Neural progenitor cell (in vitro differentiated cells): Measurements from ENCODE around the gene TBXA2R. TPM values are rescaled to one million over a fixed set of nuclear protein-coding genes. Genes with fewer than 3 reads are reported as not detected.

ENCODE experiments used
- DNase-seq: peaks from one replicate; pipeline ENCODE4 v3.0.0-alpha.2; 2016; ENCODE audit warnings: low spot score
- H2AFZ ChIP-seq: fragments of 200-600 bp; sonication (generic); replicated peaks from 2 replicates; pipeline ENCODE4 v1.6.1; 2016; ENCODE audit warnings: antibody characterized with exemption
- H3F3A ChIP-seq: fragments of 200-600 bp; sonication (generic); 2 replicates; pipeline ENCODE4 v1.6.1; 2016; ENCODE audit warnings: antibody characterized with exemption, low read depth
- H3K27ac ChIP-seq: fragments of 200-600 bp; sonication (generic); 2 replicates; pipeline ENCODE4 v1.5.1; 2016; ENCODE audit warnings: mild to moderate bottlenecking
- H3K27me3 ChIP-seq: fragments of 200-600 bp; sonication (generic); 2 replicates; pipeline ENCODE4 v1.6.1; 2016; ENCODE audit warnings: mild to moderate bottlenecking, moderate library complexity
- H3K36me3 ChIP-seq: fragments of 200-600 bp; sonication (generic); 2 replicates; pipeline ENCODE4 v1.5.1; 2016
- H3K4me1 ChIP-seq: fragments of 200-600 bp; sonication (generic); 2 replicates; pipeline ENCODE4 v1.6.1; 2016; ENCODE audit warnings: mixed run types
- H3K4me2 ChIP-seq: fragments of 200-600 bp; sonication (generic); 2 replicates; pipeline ENCODE4 v1.6.1; 2016
- H3K4me3 ChIP-seq: fragments of 200-600 bp; sonication (generic); 2 replicates; pipeline ENCODE4 v1.5.1; 2016
- H3K79me2 ChIP-seq: fragments of 200-600 bp; sonication (generic); 2 replicates; pipeline ENCODE4 v1.6.1; 2016; ENCODE audit warnings: low read depth
- H3K9ac ChIP-seq: fragments of 200-600 bp; sonication (generic); 2 replicates; pipeline ENCODE4 v1.6.1; 2016
- H3K9me3 ChIP-seq: fragments of 200-600 bp; sonication (generic); 2 replicates; pipeline ENCODE4 v1.5.1; 2016; ENCODE audit warnings: low read depth
- H4K20me1 ChIP-seq: fragments of 200-600 bp; sonication (generic); 2 replicates; pipeline ENCODE4 v1.6.1; 2016; ENCODE audit warnings: low read depth
- H3K27ac Mint-ChIP-seq: 3 replicates; pipeline ENCODE4 v1.8.0; 2021; ENCODE audit warnings: mixed read lengths
- H3K27me3 Mint-ChIP-seq: 2 replicates; pipeline ENCODE4 v1.8.0; 2022; ENCODE audit warnings: low read depth, mild to moderate bottlenecking, inconsistent platforms, moderate library complexity, mixed read lengths; ENCODE audit not compliant: insufficient read depth
- H3K36me3 Mint-ChIP-seq: 3 replicates; pipeline ENCODE4 v1.8.0; 2021; ENCODE audit warnings: mixed read lengths
- H3K4me1 Mint-ChIP-seq: 3 replicates; pipeline ENCODE4 v1.8.0; 2021; ENCODE audit warnings: mixed read lengths
- H3K4me3 Mint-ChIP-seq: 3 replicates; pipeline ENCODE4 v1.8.0; 2021; ENCODE audit warnings: mild to moderate bottlenecking, moderate library complexity, mixed read lengths
- H3K9me3 Mint-ChIP-seq: 3 replicates; pipeline ENCODE4 v1.8.0; 2020; ENCODE audit warnings: mixed read lengths
- EZH2 ChIP-seq: fragments of 200-600 bp; sonication (generic); IDR thresholded peaks from 2 replicates; pipeline ENCODE4 v1.6.1; 2017; ENCODE audit warnings: antibody characterized with exemption, mild to moderate bottlenecking, moderate library complexity
- EZH2phosphoT487 ChIP-seq: fragments of 200-600 bp; sonication (generic); IDR thresholded peaks from 2 replicates; pipeline ENCODE4 v1.6.1; 2017; ENCODE audit warnings: antibody characterized with exemption
- total RNA-seq: library from RNA; depleted of rRNA; stranded (reverse); fragments of >200 nt; gene quantifications from 2 replicates; pipeline ENCODE4 v1.2.3, GENCODE V29; 2015; ENCODE audit warnings: low replicate concordance
- TF ChIP-seq, protein P1 (sequence below): fragments of 200-600 bp; sonication (generic); IDR thresholded peaks from 2 replicates; pipeline ENCODE4 v1.5.1; 2017; ENCODE audit warnings: antibody characterized with exemption, mild to moderate bottlenecking

TBXA2R gene
- total RNA-seq, 1 donor from 2014 or later, result not detected

DNA sequence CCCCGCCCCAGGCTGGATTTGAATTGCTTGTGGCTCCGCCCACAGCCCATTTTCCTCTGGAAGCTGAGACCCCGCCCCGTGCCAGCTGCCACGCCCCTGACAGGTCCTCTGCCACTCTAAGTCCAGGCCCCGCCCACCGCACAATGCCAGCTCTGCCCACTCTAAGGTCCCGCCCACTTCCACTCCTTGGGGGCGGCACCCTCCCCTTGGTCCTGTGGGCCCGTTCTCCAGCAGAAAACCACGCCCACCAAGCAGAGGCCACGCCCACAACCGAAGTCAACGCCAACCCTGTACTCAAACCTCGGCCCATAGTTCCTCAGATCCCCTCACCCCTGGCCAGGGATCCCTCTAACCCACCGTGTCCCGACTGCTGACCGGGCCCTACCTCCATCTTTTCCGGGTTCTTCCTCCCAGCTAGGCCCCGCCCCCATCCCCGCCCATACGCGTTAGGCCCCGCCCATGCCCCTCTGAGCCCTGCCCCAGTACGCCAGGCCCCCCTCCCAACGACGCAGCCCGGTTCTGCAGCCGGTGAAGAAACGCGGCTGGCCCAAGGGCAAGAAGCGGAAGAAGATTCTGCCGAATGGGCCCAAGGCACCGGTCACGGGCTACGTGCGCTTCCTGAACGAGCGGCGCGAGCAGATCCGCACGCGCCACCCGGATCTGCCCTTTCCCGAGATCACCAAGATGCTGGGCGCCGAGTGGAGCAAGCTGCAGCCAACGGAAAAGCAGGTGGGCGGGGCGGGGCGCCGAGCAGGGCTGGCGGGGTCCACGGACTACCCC is 32.6 kb downstream of the TBXA2R start:
- DNase-seq, result peak; percentile 98
- peak overlapping the region; percentile 95 for H3K4me3 ChIP-seq
- H3K9me3 Mint-ChIP-seq, result no peaks in the 10 kb centered on the region
- H3K4me1 ChIP-seq, result peaks cover 15% of the 10 kb centered on the region
- peaks cover 23% of the 10 kb centered on the region for H3K4me1 Mint-ChIP-seq
- H2AFZ ChIP-seq, result no peak overlapping the region
- H3K27me3 ChIP-seq, result peaks cover 45% of the 10 kb centered on the region
- H3K4me2 ChIP-seq, result peak overlapping the region; percentile 93
- H3K27me3 Mint-ChIP-seq, result peaks cover 7% of the 10 kb centered on the region
- H3K36me3 Mint-ChIP-seq, result peaks cover 7% of the 10 kb centered on the region
- TF ChIP-seq EZH2phosphoT487 (no peak), EZH2 (no peak)
- TF ChIP-seq, protein P1, sequence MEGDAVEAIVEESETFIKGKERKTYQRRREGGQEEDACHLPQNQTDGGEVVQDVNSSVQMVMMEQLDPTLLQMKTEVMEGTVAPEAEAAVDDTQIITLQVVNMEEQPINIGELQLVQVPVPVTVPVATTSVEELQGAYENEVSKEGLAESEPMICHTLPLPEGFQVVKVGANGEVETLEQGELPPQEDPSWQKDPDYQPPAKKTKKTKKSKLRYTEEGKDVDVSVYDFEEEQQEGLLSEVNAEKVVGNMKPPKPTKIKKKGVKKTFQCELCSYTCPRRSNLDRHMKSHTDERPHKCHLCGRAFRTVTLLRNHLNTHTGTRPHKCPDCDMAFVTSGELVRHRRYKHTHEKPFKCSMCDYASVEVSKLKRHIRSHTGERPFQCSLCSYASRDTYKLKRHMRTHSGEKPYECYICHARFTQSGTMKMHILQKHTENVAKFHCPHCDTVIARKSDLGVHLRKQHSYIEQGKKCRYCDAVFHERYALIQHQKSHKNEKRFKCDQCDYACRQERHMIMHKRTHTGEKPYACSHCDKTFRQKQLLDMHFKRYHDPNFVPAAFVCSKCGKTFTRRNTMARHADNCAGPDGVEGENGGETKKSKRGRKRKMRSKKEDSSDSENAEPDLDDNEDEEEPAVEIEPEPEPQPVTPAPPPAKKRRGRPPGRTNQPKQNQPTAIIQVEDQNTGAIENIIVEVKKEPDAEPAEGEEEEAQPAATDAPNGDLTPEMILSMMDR, result no peak
- H3K9ac ChIP-seq, result no peak overlapping the region
- H3K4me3 Mint-ChIP-seq, result peak overlapping the region; percentile 88
- H3K27ac ChIP-seq, result no peak overlapping the region
- peaks cover 48% of the 10 kb centered on the region for H3F3A ChIP-seq
- peaks cover 57% of the 10 kb centered on the region for H4K20me1 ChIP-seq
- no peak overlapping the region for H3K27ac Mint-ChIP-seq
- peaks cover 6% of the 10 kb centered on the region for H3K79me2 ChIP-seq
- H3K9me3 ChIP-seq, result no peaks in the 10 kb centered on the region
- no peaks in the 10 kb centered on the region for H3K36me3 ChIP-seq

DNA sequence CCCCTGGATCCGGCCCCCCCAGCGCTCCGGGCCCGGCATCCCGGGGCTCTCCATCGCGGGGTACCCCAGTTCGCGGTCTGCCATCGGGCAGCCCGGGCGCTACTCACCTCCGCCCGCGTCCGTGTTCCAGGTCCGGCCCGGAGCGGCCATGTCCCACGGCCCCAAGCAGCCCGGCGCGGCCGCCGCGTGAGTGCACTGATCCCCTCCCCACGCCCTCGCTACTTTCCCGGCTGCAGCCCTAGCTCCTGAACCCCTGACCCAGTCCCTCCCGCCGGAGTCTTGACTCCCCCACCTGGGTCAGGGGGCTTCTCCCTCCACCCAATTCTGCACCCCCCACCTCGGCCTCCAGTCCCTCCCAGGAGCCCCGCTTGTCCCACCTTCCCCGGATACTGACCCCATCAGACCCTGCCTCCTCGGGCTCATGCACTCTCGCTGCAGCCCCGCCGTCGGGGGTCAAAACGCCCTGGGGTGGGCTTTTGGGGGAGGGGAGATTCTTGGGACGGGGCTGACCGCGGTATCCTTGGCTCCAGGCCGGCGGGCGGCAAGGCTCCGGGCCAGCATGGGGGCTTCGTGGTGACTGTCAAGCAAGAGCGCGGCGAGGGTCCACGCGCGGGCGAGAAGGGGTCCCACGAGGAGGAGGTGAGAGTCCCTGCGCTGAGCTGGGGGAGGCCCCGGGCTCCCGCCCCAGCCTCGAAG is 33.4 kb downstream of the TBXA2R start:
- Histone ChIP-seq H3K79me2 (peaks cover 6% of the 10 kb centered on the region), H4K20me1 (peaks cover 51% of the 10 kb centered on the region), H3K4me2 (peak overlapping the region; percentile 93), H3K4me1 (peaks cover 15% of the 10 kb centered on the region), H3K4me3 (peak overlapping the region; percentile 95), H3K27me3 (peaks cover 38% of the 10 kb centered on the region), H3K9ac (peak overlapping the region; percentile 82), H3F3A (peaks cover 41% of the 10 kb centered on the region), H3K36me3 (no peaks in the 10 kb centered on the region), H2AFZ (no peak overlapping the region), H3K9me3 (no peaks in the 10 kb centered on the region), H3K27ac (no peak overlapping the region)
- no peak overlapping the region for H3K27ac Mint-ChIP-seq
- H3K4me3 Mint-ChIP-seq, result peak overlapping the region; percentile 88
- DNase-seq, result peak; percentile 61
- H3K9me3 Mint-ChIP-seq, result no peaks in the 10 kb centered on the region
- TF ChIP-seq, protein P1, result no peak
- no peak for TF ChIP-seq EZH2
- no peak for TF ChIP-seq EZH2phosphoT487
- peaks cover 9% of the 10 kb centered on the region for H3K27me3 Mint-ChIP-seq
- peaks cover 29% of the 10 kb centered on the region for H3K4me1 Mint-ChIP-seq
- H3K36me3 Mint-ChIP-seq, result peaks cover 7% of the 10 kb centered on the region

DNA sequence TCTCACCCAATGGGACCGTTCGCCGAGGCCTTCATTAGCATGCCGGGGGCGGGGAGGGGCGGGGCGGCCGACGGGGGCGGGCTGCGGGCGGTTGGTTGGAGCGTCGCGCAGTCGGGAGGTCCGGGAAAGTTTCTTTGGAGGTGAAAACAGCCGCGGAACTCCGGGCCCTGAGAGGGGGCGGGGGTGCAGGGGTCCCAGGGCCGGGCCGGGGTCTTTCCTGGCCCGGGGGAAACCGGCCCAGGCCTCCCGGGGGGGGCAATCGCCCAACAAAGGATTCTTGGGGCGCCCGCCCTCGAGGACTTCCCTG is 33.9 kb downstream of the TBXA2R start, which contains the start of gene HMG20B:
Gene HMG20B (plus strand): TSS at position 90 of the 307 bp plus-strand sequence. CDS start 366 bp downstream, outside the sequence.
- H3K4me3 ChIP-seq, result peak within 1 kb of the TSS; percentile 95
- no peak for DNase-seq
- no peaks in the 10 kb centered on the region for H3K36me3 ChIP-seq
- Mint-ChIP-seq H3K27me3 (peaks cover 10% of the 10 kb centered on the region), H3K36me3 (peaks cover 7% of the 10 kb centered on the region), H3K4me1 (peaks cover 29% of the 10 kb centered on the region), H3K27ac (peak within 1 kb of the TSS; percentile 63), H3K4me3 (peak within 1 kb of the TSS; percentile 89), H3K9me3 (no peaks in the 10 kb centered on the region)
- peaks cover 33% of the 10 kb centered on the region for H3K27me3 ChIP-seq
- H4K20me1 ChIP-seq, result peaks cover 46% of the 10 kb centered on the region
- H3K4me2 ChIP-seq, result peak within 1 kb of the TSS; percentile 93
- H3K9ac ChIP-seq, result peak within 1 kb of the TSS; percentile 82
- no peak for TF ChIP-seq EZH2phosphoT487
- TF ChIP-seq, protein P1, result no peak
- no peak for TF ChIP-seq EZH2
- peaks cover 6% of the 10 kb centered on the region for H3K79me2 ChIP-seq
- no peak within 1 kb of the TSS for H3K27ac ChIP-seq
- peak within 1 kb of the TSS; percentile 46 for H2AFZ ChIP-seq
- no peaks in the 10 kb centered on the region for H3K9me3 ChIP-seq
- peaks cover 15% of the 10 kb centered on the region for H3K4me1 ChIP-seq
- peaks cover 37% of the 10 kb centered on the region for H3F3A ChIP-seq
